SK-N-SH (cell line): ENCODE measurements around the gene COQ6.

Source experiments
- CHD2 ChIP-seq: fragments of 150-350 bp; IDR thresholded peaks from 2 replicates; pipeline ENCODE4 v1.6.1; 2018; ENCODE audit warnings: low read length; ENCODE audit not compliant: partially characterized antibody
- NRF1 ChIP-seq: IDR thresholded peaks from 2 replicates; pipeline ENCODE4 v1.6.1; 2012; ENCODE audit warnings: low read depth, mild to moderate bottlenecking, low read length
- POLR2AphosphoS5 ChIP-seq: IDR thresholded peaks from 2 replicates; pipeline ENCODE4 v1.6.1; 2012; ENCODE audit warnings: low read depth, low read length
- SMC3 ChIP-seq: IDR thresholded peaks from 2 replicates; pipeline ENCODE4 v1.6.1; 2012; ENCODE audit warnings: low read depth, low read length, improper control_type of control experiment
- TAF1 ChIP-seq: IDR thresholded peaks from 2 replicates; pipeline ENCODE4 v1.6.1; 2012; ENCODE audit warnings: low read depth, mild to moderate bottlenecking, low read length, moderate library complexity, borderline replicate concordance
- YY1 ChIP-seq: IDR thresholded peaks from 2 replicates; pipeline ENCODE4 v1.4.0; 2012; ENCODE audit warnings: low read depth, mild to moderate bottlenecking
- TF ChIP-seq, protein P1 (sequence below): fragments of 200-600 bp; sonication (generic); IDR thresholded peaks from 2 replicates; pipeline ENCODE4 v1.6.1; 2017; ENCODE audit warnings: antibody characterized with exemption, mild to moderate bottlenecking, moderate library complexity
- TF ChIP-seq, protein P2 (sequence below): IDR thresholded peaks from 2 replicates; pipeline ENCODE4; 2012
- TF ChIP-seq, protein P3 (sequence below): IDR thresholded peaks from 2 replicates; pipeline ENCODE4 v1.6.1; 2012; ENCODE audit warnings: mild to moderate bottlenecking, low read depth, low read length, moderate library complexity
- TF ChIP-seq, protein P4 (sequence below): IDR thresholded peaks from 2 replicates; pipeline ENCODE4 v1.4.0; 2012; ENCODE audit warnings: low read depth, borderline replicate concordance

DNA sequence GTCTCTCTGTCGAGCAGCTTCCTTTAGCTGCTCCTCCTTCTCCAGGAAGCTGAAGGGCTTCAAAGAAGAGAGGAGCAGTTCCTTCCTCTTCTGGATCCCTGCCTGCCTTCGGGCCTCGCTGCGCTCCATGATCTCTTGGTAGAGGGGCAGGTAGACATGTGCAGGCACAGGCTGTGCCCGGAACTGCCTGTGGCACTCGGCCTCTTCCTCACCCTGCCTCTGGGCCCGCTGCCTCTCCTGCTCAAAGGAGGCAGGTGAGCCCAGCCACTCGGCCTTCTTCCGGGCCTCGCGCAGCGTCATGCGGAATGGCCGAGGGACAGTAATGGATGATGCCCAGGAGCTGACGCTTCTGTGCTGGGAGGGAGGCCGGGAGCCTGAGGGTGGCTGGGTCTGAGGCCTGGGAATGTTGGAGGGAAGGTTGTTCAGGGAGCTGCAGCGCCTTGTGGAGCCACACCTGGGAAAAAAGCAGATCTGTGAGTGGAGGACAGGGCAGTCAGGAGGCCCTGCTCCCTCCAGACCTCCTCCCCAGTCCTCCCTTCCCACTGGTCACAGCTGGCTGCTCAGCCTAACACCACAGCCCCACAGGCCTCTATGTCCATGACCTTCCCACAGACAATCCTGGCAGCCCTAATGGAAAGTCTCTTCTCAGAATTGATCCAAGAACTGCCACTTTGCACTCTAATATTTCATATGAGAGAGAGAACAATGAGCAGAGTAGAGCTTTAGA lies 5.5 kb upstream of the COQ6 start:
- TF ChIP-seq, protein P1, sequence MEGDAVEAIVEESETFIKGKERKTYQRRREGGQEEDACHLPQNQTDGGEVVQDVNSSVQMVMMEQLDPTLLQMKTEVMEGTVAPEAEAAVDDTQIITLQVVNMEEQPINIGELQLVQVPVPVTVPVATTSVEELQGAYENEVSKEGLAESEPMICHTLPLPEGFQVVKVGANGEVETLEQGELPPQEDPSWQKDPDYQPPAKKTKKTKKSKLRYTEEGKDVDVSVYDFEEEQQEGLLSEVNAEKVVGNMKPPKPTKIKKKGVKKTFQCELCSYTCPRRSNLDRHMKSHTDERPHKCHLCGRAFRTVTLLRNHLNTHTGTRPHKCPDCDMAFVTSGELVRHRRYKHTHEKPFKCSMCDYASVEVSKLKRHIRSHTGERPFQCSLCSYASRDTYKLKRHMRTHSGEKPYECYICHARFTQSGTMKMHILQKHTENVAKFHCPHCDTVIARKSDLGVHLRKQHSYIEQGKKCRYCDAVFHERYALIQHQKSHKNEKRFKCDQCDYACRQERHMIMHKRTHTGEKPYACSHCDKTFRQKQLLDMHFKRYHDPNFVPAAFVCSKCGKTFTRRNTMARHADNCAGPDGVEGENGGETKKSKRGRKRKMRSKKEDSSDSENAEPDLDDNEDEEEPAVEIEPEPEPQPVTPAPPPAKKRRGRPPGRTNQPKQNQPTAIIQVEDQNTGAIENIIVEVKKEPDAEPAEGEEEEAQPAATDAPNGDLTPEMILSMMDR, result no peak
- TF ChIP-seq TAF1 (no peak), CHD2 (no peak), YY1 (no peak), SMC3 (no peak), POLR2AphosphoS5 (no peak), NRF1 (no peak)
- TF ChIP-seq, protein P2, sequence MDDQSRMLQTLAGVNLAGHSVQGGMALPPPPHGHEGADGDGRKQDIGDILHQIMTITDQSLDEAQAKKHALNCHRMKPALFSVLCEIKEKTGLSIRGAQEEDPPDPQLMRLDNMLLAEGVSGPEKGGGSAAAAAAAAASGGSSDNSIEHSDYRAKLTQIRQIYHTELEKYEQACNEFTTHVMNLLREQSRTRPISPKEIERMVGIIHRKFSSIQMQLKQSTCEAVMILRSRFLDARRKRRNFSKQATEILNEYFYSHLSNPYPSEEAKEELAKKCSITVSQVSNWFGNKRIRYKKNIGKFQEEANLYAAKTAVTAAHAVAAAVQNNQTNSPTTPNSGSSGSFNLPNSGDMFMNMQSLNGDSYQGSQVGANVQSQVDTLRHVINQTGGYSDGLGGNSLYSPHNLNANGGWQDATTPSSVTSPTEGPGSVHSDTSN, result no peak
- TF ChIP-seq, protein P3, sequence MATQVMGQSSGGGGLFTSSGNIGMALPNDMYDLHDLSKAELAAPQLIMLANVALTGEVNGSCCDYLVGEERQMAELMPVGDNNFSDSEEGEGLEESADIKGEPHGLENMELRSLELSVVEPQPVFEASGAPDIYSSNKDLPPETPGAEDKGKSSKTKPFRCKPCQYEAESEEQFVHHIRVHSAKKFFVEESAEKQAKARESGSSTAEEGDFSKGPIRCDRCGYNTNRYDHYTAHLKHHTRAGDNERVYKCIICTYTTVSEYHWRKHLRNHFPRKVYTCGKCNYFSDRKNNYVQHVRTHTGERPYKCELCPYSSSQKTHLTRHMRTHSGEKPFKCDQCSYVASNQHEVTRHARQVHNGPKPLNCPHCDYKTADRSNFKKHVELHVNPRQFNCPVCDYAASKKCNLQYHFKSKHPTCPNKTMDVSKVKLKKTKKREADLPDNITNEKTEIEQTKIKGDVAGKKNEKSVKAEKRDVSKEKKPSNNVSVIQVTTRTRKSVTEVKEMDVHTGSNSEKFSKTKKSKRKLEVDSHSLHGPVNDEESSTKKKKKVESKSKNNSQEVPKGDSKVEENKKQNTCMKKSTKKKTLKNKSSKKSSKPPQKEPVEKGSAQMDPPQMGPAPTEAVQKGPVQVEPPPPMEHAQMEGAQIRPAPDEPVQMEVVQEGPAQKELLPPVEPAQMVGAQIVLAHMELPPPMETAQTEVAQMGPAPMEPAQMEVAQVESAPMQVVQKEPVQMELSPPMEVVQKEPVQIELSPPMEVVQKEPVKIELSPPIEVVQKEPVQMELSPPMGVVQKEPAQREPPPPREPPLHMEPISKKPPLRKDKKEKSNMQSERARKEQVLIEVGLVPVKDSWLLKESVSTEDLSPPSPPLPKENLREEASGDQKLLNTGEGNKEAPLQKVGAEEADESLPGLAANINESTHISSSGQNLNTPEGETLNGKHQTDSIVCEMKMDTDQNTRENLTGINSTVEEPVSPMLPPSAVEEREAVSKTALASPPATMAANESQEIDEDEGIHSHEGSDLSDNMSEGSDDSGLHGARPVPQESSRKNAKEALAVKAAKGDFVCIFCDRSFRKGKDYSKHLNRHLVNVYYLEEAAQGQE, result no peak
- TF ChIP-seq, protein P4, sequence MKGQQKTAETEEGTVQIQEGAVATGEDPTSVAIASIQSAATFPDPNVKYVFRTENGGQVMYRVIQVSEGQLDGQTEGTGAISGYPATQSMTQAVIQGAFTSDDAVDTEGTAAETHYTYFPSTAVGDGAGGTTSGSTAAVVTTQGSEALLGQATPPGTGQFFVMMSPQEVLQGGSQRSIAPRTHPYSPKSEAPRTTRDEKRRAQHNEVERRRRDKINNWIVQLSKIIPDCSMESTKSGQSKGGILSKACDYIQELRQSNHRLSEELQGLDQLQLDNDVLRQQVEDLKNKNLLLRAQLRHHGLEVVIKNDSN, result no peak
